ENCODE data around the gene GBE1.

DNA sequence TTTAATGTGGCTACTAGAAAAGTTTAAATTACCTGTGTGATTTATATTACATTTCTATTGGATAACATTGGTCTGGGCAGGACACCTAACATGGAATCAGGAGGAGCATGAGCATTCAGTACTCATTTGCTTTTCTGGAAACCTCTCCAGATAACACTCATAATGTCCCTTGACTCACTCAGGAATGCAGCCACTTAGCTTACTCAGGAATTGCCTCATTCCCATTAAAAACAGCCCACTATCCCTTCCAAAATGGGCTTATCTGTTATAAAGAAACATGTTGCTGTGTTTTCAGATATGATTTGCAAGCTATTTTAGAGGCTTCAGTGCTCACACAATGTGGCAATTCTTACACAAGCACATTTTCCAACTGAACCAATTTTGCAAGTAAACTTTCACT, 17.1 kb downstream of the GBE1 start:
- TF ChIP-seq CTCF (IDR thresholded peaks at IDR 0.05) = no peak
- no peak for TF ChIP-seq POLR2A (IDR thresholded peaks at IDR 0.05)
- peak in 1 of 2 donors; percentile 84 for TF ChIP-seq POLR2AphosphoS5 (IDR thresholded peaks at IDR 0.05; ENCODE audit: insufficient read depth in 1 of 2, low read depth in 1 of 2)

Data from vagina (tissue), 2 donors.